Activated CD4-positive, alpha-beta T cell treated with anti-CD3 and anti-CD28 coated beads for 36 hours (primary cell): ENCODE measurements around the gene TMC6. TPM values are rescaled to one million over a fixed set of nuclear protein-coding genes. Genes with fewer than 3 reads are reported as not detected.
A peak's percentile ranks its signal among the peaks of the same experiment; 100 is the strongest.
"Not testable (repeated sequence)": the region's sequence is repeated elsewhere in the genome, so short reads cannot be mapped to it uniquely, and the experiment has no call there.

Source experiments
- ATAC-seq: fragments of 200-7000 bp; cut with Tn5 transposase; one replicate; pipeline ENCODE4 v1.10.0; 2021; ENCODE audit warnings: mild to moderate bottlenecking, moderate library complexity
- CTCF ChIA-PET: fragments of 350-600 bp; sonication (Branson Sonifier 250); formaldehyde crosslinking; loops from one replicate; lab custom pipeline; 2021; ENCODE audit warnings: antibody characterized with exemption; lab: Charles Lee
- POLR2A ChIA-PET: fragments of 350-600 bp; sonication (Branson Sonifier 250); formaldehyde crosslinking; loops from one replicate; lab custom pipeline; 2021; ENCODE audit warnings: antibody characterized with exemption, inconsistent platforms; lab: Charles Lee
- DNase-seq: peaks from one replicate; pipeline ENCODE4 v3.0.0-alpha.2; 2020
- H3K27ac Mint-ChIP-seq: one replicate; pipeline ENCODE4 v1.8.0; 2021; ENCODE audit warnings: mixed read lengths
- H3K27me3 Mint-ChIP-seq: one replicate; pipeline ENCODE4 v1.8.0; 2021; ENCODE audit warnings: mixed read lengths
- H3K36me3 Mint-ChIP-seq: one replicate; pipeline ENCODE4 v1.8.0; 2021; ENCODE audit warnings: low read depth, mixed read lengths
- H3K4me1 Mint-ChIP-seq: one replicate; pipeline ENCODE4 v1.8.0; 2021; ENCODE audit warnings: mixed read lengths
- H3K4me3 Mint-ChIP-seq: one replicate; pipeline ENCODE4 v1.8.0; 2021; ENCODE audit warnings: mild to moderate bottlenecking, moderate library complexity, mixed read lengths
- H3K9me3 Mint-ChIP-seq: one replicate; pipeline ENCODE4 v1.8.0; 2021; ENCODE audit warnings: low read depth, mixed read lengths
- intact Hi-C, 2 experiments: fragments of 100-400 bp; cut with DNase I in 1 of 2; cut with micrococcal nuclease in 1 of 2; formaldehyde crosslinking; loops; one replicate each; pipeline versions ENCODE4 v1.14.2 to v1.15.1; 2022 to 2024; cut with DNase I, micrococcal nuclease
- total RNA-seq, 2 experiments: library from RNA; stranded (reverse); gene quantifications; one replicate each; pipeline ENCODE4 v1.2.3, GENCODE V29; 2021

TMC6 gene
- total RNA-seq, 2 experiments from 2014 or later, result 138 to 145 TPM

GRCh38 chr17:78089576-78090281 is 38.8 kb downstream of the TMC6 start:
- intact Hi-C loops, result no loop called here
- ChIA-PET CTCF (interaction anchor here (0.6 to 1.4 kb wide), 4 partner anchors 47 to 183 kb away, joined by 3 to 4 read pairs (median 3); no protein-coding TSS in a partner anchor), POLR2A (interaction anchor here (0.6 kb wide), 1 partner anchor 65 kb away, joined by 3 read pairs; no protein-coding TSS in a partner anchor)
- H3K4me3 Mint-ChIP-seq, result no peak overlapping the region
- no peaks in the 10 kb centered on the region for H3K27me3 Mint-ChIP-seq
- H3K36me3 Mint-ChIP-seq, result peaks cover 39% of the 10 kb centered on the region
- ATAC-seq (no peak), DNase-seq (no peak)
- no peaks in the 10 kb centered on the region for H3K9me3 Mint-ChIP-seq
- H3K4me1 Mint-ChIP-seq, result peaks cover 8% of the 10 kb centered on the region
- H3K27ac Mint-ChIP-seq, result peak overlapping the region; percentile 33

DNA sequence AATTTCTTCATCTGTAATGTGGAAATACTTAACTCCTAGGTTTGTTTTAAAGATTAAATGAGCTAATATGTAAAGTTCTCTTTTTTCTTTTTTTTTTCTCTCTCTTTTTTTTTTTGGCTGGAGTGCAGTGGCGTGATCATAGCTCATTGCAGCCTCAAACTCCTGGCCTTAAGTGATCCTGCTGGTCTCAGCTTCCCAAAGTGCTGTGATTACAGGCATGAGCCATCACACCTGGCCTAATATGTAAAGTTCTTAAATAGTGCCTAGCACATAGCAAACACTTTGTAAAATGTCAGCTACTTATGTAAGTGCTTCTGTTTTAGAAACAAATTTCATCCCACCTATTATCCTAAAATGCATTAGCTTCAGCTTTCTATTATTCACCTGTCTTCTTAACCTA is 40.0 kb downstream of the TMC6 start:
- H3K27me3 Mint-ChIP-seq, result no peaks in the 10 kb centered on the region
- CTCF ChIA-PET, result interaction anchor here (0.6 to 1.2 kb wide), 3 partner anchors 25 to 302 kb away, joined by 3 to 4 read pairs (median 3); no protein-coding TSS in a partner anchor
- H3K27ac Mint-ChIP-seq, result no peak overlapping the region
- peaks cover 8% of the 10 kb centered on the region for H3K4me1 Mint-ChIP-seq
- no peak overlapping the region for H3K4me3 Mint-ChIP-seq
- DNase-seq (no peak), ATAC-seq (no peak)
- peaks cover 37% of the 10 kb centered on the region for H3K36me3 Mint-ChIP-seq
- intact Hi-C loops, result no loop called here
- H3K9me3 Mint-ChIP-seq, result no peaks in the 10 kb centered on the region
- POLR2A ChIA-PET, result no interaction called here

DNA sequence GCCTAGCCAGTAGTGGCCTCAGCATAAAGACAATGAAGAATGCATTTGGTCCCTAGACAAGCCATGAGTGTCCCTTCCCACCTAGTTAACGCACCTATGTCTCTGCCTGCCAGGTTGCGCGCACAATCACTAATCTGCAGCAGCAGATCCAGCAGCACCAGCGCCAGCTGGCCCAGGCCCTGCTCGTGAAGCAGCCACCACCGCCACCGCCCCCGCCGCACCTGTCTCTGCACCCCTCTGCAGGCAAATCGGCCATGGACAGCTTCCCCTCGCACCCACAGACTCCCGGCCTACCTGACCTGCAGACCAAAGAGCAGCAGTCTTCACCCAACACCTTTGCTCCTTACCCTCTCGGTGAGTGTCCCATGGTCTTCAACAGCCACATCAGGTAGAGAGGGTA is 41.8 kb downstream of the TMC6 start:
- intact Hi-C loops, result no loop called here
- DNase-seq, result no peak
- H3K27ac Mint-ChIP-seq, result no peak overlapping the region
- no peak for ATAC-seq
- H3K4me3 Mint-ChIP-seq, result no peak overlapping the region
- no peaks in the 10 kb centered on the region for H3K27me3 Mint-ChIP-seq
- ChIA-PET CTCF (interaction anchor here (0.7 to 2.5 kb wide), 3 partner anchors 14 to 164 kb away, joined by 3 to 14 read pairs (median 12); no protein-coding TSS in a partner anchor), POLR2A (no interaction called here)
- H3K36me3 Mint-ChIP-seq, result peaks cover 25% of the 10 kb centered on the region
- H3K9me3 Mint-ChIP-seq, result no peaks in the 10 kb centered on the region
- H3K4me1 Mint-ChIP-seq, result peaks cover 4% of the 10 kb centered on the region

GRCh38 chr17:78082988-78083387 is 45.6 kb downstream of the TMC6 start:
- POLR2A ChIA-PET, result interaction anchor here (0.6 kb wide), 1 partner anchor 56 kb away, joined by 3 read pairs; no protein-coding TSS in a partner anchor
- intact Hi-C loops, result no loop called here
- no peak overlapping the region for H3K4me3 Mint-ChIP-seq
- no peaks in the 10 kb centered on the region for H3K27me3 Mint-ChIP-seq
- CTCF ChIA-PET, result interaction anchor here (0.6 to 1.6 kb wide), 5 partner anchors 24 to 271 kb away, joined by 3 to 4 read pairs (median 4); no protein-coding TSS in a partner anchor
- H3K9me3 Mint-ChIP-seq, result no peaks in the 10 kb centered on the region
- no peaks in the 10 kb centered on the region for H3K4me1 Mint-ChIP-seq
- no peak overlapping the region for H3K27ac Mint-ChIP-seq
- H3K36me3 Mint-ChIP-seq, result peaks cover 22% of the 10 kb centered on the region
- DNase-seq (no peak), ATAC-seq (no peak)

GRCh38 chr17:78082355-78082872 is 46.1 kb downstream of the TMC6 start:
- H3K36me3 Mint-ChIP-seq, result peaks cover 23% of the 10 kb centered on the region
- DNase-seq, H3K4me1 Mint-ChIP-seq, intact Hi-C loops, H3K9me3 Mint-ChIP-seq, POLR2A ChIA-PET, H3K27ac Mint-ChIP-seq, H3K4me3 Mint-ChIP-seq, H3K27me3 Mint-ChIP-seq, ATAC-seq: not testable (repeated sequence)
- CTCF ChIA-PET, result interaction anchor here (0.6 to 1.6 kb wide), 4 partner anchors 23 to 272 kb away, joined by 3 to 4 read pairs (median 4); no protein-coding TSS in a partner anchor

DNA sequence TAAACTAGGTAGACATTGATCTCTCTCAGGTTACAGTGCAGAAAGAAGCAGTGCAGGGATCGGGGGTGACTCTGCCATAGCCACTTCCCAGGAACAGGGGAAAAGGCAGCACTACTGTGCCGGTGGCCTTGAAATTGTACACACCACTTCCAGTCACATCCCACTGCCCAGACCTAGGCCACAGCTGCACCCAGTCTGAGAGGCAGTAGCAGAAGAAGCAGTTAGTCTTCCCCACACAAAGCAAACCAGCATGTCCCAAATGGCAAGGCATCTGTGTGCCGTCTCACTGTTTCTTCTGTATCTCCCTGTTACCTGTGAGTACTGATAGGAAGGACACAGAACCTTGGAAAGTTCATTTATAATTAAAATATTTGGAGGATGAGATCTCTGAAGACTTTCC is 47.0 kb downstream of the TMC6 start:
- DNase-seq (no peak), ATAC-seq (no peak)
- no peak overlapping the region for H3K4me3 Mint-ChIP-seq
- CTCF ChIA-PET, result interaction anchor here (0.7 kb wide), 1 partner anchor 96 kb away, joined by 3 read pairs; no protein-coding TSS in a partner anchor
- POLR2A ChIA-PET, result no interaction called here
- H3K4me1 Mint-ChIP-seq, result no peaks in the 10 kb centered on the region
- no peaks in the 10 kb centered on the region for H3K9me3 Mint-ChIP-seq
- H3K27ac Mint-ChIP-seq, result no peak overlapping the region
- no peaks in the 10 kb centered on the region for H3K27me3 Mint-ChIP-seq
- intact Hi-C loops, result no loop called here
- peaks cover 17% of the 10 kb centered on the region for H3K36me3 Mint-ChIP-seq

- no peak for DNase-seq
- H3K4me3 Mint-ChIP-seq, result no peak overlapping the region
- intact Hi-C loops, result no loop called here
- H3K9me3 Mint-ChIP-seq, result no peaks in the 10 kb centered on the region
- peaks cover 21% of the 10 kb centered on the region for H3K36me3 Mint-ChIP-seq
- ChIA-PET CTCF (interaction anchor here (1.1 kb wide), 1 partner anchor 14 kb away, joined by 3 read pairs; no protein-coding TSS in a partner anchor), POLR2A (no interaction called here)
- H3K27me3 Mint-ChIP-seq, result no peaks in the 10 kb centered on the region
- no peak overlapping the region for H3K27ac Mint-ChIP-seq
- ATAC-seq, result no peak
- H3K4me1 Mint-ChIP-seq, result no peaks in the 10 kb centered on the region
Observed at GRCh38 chr17:78079253-78079652, 49.3 kb downstream of the TMC6 start.

GRCh38 chr17:78075545-78075944 is 53.0 kb downstream of the TMC6 start:
- intact Hi-C loops, result no loop called here
- no peak for ATAC-seq
- Mint-ChIP-seq H3K9me3 (no peaks in the 10 kb centered on the region), H3K27me3 (no peaks in the 10 kb centered on the region), H3K27ac (no peak overlapping the region), H3K4me1 (no peaks in the 10 kb centered on the region), H3K4me3 (no peak overlapping the region), H3K36me3 (peaks cover 33% of the 10 kb centered on the region)
- no peak for DNase-seq
- ChIA-PET CTCF (interaction anchor here (1.9 kb wide), 1 partner anchor 10 kb away, joined by 6 read pairs; no protein-coding TSS in a partner anchor), POLR2A (no interaction called here)

DNA sequence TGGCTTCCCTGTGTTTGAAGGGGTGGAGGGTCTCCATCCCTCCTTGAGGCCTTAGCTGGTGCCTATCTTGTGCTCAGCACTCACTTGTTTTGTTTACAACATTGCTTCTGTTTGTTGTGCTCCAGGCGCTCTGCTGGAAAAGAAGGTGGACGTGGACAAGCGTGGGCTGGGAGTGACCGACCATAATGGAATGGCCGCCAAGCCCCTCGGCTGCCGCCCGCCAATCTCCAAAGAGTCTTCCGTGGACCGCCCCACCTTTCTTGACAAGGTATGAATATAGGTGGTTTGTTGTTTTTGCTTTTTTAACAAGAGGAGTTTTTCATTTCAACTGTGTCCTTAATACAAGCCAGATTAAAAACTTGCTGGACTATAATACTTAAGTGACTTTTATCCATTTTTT is 53.5 kb downstream of the TMC6 start:
- ATAC-seq, result no peak
- ChIA-PET POLR2A (no interaction called here), CTCF (interaction anchor here (1.9 kb wide), 1 partner anchor 10 kb away, joined by 6 read pairs; no protein-coding TSS in a partner anchor)
- Mint-ChIP-seq H3K9me3 (no peaks in the 10 kb centered on the region), H3K36me3 (peaks cover 35% of the 10 kb centered on the region), H3K27ac (no peak overlapping the region), H3K4me1 (no peaks in the 10 kb centered on the region), H3K4me3 (no peak overlapping the region), H3K27me3 (no peaks in the 10 kb centered on the region)
- no peak for DNase-seq
- intact Hi-C loops, result no loop called here

GRCh38 chr17:78072961-78073360 is 55.6 kb downstream of the TMC6 start:
- no peak for DNase-seq
- intact Hi-C loops, result no loop called here
- Mint-ChIP-seq H3K4me1 (no peaks in the 10 kb centered on the region), H3K4me3 (no peak overlapping the region), H3K27me3 (no peaks in the 10 kb centered on the region), H3K36me3 (peaks cover 34% of the 10 kb centered on the region), H3K9me3 (no peaks in the 10 kb centered on the region), H3K27ac (no peak overlapping the region)
- no peak for ATAC-seq
- ChIA-PET CTCF (interaction anchor here (0.6 to 1.7 kb wide), 4 partner anchors 12 to 53 kb away, joined by 3 to 4 read pairs (median 4); no protein-coding TSS in a partner anchor), POLR2A (no interaction called here)

DNA sequence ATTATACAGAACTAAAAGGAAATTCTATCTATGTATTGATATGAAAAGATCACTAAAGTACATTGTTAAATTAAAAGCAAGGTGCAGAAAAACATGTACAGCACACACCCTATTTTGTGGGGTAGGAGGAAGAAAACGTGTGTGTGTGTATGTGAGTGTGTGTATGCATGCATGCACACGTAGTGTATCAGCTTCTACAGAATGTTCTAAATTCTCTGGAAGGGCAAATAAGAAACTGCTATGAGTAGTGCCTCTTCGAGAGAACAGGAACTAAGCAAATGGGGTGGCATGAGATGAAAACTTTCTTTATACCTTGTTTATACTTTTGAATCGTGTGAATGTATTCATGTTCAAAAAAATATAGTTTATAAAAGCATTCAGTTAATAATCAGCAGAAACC is 58.9 kb downstream of the TMC6 start:
- intact Hi-C loops, result no loop called here
- Mint-ChIP-seq H3K4me1 (peaks cover 2% of the 10 kb centered on the region), H3K36me3 (peaks cover 21% of the 10 kb centered on the region), H3K4me3 (no peak overlapping the region), H3K27ac (no peak overlapping the region), H3K27me3 (no peaks in the 10 kb centered on the region), H3K9me3 (no peaks in the 10 kb centered on the region)
- ATAC-seq (no peak), DNase-seq (no peak)
- ChIA-PET POLR2A (no interaction called here), CTCF (interaction anchor here (0.5 to 2.6 kb wide), 7 partner anchors 15 to 205 kb away, joined by 3 to 13 read pairs (median 3); no protein-coding TSS in a partner anchor)
